A549 treated with Mapracorat at 1 μM for 4 hours (cell line): Measurements from ENCODE around the gene STXBP5L. TPM values are rescaled to one million over a fixed set of nuclear protein-coding genes. Genes with fewer than 3 reads are reported as not detected.

Experiments used
- total RNA-seq: library from RNA; stranded (reverse); fragments of 200-300 nt; extraction: Qiagen RNA extraction; gene quantifications from 5 replicates; pipeline ENCODE4 v1.2.3, GENCODE V29; 2022

Gene STXBP5L
- total RNA-seq, result not detected in 5 replicates

GRCh38 chr3:120908030-120908794, at the start of gene STXBP5L:
STXBP5L (plus strand) TSS chr3:120908205; CDS start chr3:120909579, 1,374 bp downstream.

Other genes starting within 250 kb of the STXBP5L start
- 15.0 to 22.1 TPM (median 16.0 TPM) in 5 replicates for gene HGD, start 226.0 kb upstream of the STXBP5L start, total RNA-seq
- 12.4 to 20.0 TPM (median 14.9 TPM) in 5 replicates for gene RABL3, start 165.7 kb upstream of the STXBP5L start, total RNA-seq
- 10.7 to 17.2 TPM (median 15.2 TPM) in 5 replicates for gene GTF2E1, start 165.5 kb upstream of the STXBP5L start, total RNA-seq